Measurements from ENCODE around the gene LRMDA.

- TF ChIP-seq CTCF (conservative IDR thresholded peaks at IDR 0.05; ENCODE audit: low read length) (no peak), EZH2phosphoT487 (IDR thresholded peaks at IDR 0.05; ENCODE audit: borderline replicate concordance, low read depth, low read length) (no peak)
Observed at GRCh38 chr10:75390178-75390577, 41.2 kb upstream of the LRMDA start.

Data from OCI-LY7 (cell line).